Esophagus (tissue), 2 donors: ENCODE results near the gene MROH2A. TPM values are rescaled to one million over a fixed set of nuclear protein-coding genes. Genes with fewer than 3 reads are reported as not detected.

ENCODE experiments used
- H3K27ac ChIP-seq, 2 donors: one replicate each; pipeline ENCODE4 v1.5.1; 2013; ENCODE audit warnings: low read depth in 2 of 2, mild to moderate bottlenecking in 2 of 2, inconsistent platforms in 1 of 2, low read length in 1 of 2, moderate library complexity in 1 of 2
- H3K27me3 ChIP-seq, 2 donors: one replicate each; pipeline ENCODE4 v1.6.1; 2013; ENCODE audit warnings: low read length in 2 of 2, control low read depth in 1 of 2, mild to moderate bottlenecking in 1 of 2; ENCODE audit not compliant: insufficient read depth in 2 of 2, control insufficient read depth in 1 of 2
- H3K36me3 ChIP-seq, 2 donors: one replicate each; pipeline ENCODE4 v1.6.1; 2013; ENCODE audit warnings: low read length in 1 of 2; ENCODE audit not compliant: control insufficient read depth in 2 of 2, insufficient read depth in 2 of 2
- H3K4me1 ChIP-seq, 2 donors: one replicate each; pipeline ENCODE4 v1.6.1; 2013; ENCODE audit warnings: low read length in 1 of 2; ENCODE audit not compliant: control insufficient read depth in 2 of 2, insufficient read depth in 2 of 2
- H3K4me3 ChIP-seq, 2 donors: one replicate each; pipeline ENCODE4 v1.5.1; 2013; ENCODE audit warnings: low read length in 2 of 2, mild to moderate bottlenecking in 2 of 2, low read depth in 1 of 2, moderate library complexity in 1 of 2
- H3K9me3 ChIP-seq, 2 donors: one replicate each; pipeline ENCODE4 v1.6.1; 2013; ENCODE audit warnings: mild to moderate bottlenecking in 2 of 2, low read depth in 1 of 2, low read length in 1 of 2, moderate library complexity in 1 of 2; ENCODE audit not compliant: control insufficient read depth in 2 of 2, insufficient read depth in 1 of 2
- WGBS, 2 donors: extraction: QIAGEN DNeasy Blood & Tissue Kit; methylation state at CpG; one replicate each; pipeline ENCODE4 v1.1.7; 2013; 5-methylcytosine and 5-hydroxymethylcytosine counted together
- polyA plus RNA-seq, 2 donors: library from polyadenylated mRNA; stranded (reverse); fragments of 200-250 nt; gene quantifications; one replicate each; pipeline ENCODE4 v1.2.3, GENCODE V29; 2013
- donor health status: healthy with polysubstance abuse.
- donor health status: Bipolar disorder and iron deficiency.

Gene MROH2A
- polyA plus RNA-seq, 2 donors: 0.22 to 0.99 TPM

DNA sequence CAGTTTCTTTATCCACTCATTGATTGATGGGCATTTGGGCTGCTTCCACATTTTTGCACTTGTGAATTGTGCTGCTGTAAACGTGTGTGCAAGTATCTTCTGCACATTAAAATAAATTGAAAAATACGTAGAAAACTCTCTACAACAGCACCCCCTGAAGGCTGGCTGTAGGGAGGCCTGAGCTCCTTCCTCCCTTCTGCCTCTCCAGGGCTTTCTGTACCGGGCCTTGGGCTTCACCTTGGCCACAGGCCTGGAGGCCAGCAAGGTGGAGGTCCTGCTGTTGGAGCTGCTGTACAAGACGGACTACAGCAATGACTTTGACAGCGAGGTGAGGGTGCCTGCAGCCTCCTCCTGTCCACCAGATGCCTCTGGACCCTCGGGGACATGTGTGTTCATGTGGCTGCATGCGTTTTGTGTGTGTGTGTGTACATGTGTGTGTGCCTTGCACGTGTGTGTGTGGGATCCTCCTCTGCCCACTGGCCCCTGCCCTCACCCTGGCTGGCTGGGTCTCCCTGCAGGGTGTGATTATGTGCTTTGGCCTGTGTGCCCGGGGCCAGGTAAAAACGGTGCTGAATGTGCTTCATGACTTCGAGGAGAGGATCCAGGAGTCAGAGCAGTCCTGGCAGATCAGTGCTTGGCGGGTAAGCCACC is 29.2 kb downstream of the MROH2A start:
- peaks cover 0 to 2% of the 10 kb centered on the region in 2 donors for H3K9me3 ChIP-seq
- H3K27me3 ChIP-seq: no peaks in the 10 kb centered on the region
- no peaks in the 10 kb centered on the region for H3K4me1 ChIP-seq
- WGBS, 2 donors: 70 to 75% methylated on average over 12 of the region's 12 CpGs
- H3K27ac ChIP-seq: no peak overlapping the region
- H3K36me3 ChIP-seq: no peaks in the 10 kb centered on the region
- H3K4me3 ChIP-seq: no peak overlapping the region

DNA sequence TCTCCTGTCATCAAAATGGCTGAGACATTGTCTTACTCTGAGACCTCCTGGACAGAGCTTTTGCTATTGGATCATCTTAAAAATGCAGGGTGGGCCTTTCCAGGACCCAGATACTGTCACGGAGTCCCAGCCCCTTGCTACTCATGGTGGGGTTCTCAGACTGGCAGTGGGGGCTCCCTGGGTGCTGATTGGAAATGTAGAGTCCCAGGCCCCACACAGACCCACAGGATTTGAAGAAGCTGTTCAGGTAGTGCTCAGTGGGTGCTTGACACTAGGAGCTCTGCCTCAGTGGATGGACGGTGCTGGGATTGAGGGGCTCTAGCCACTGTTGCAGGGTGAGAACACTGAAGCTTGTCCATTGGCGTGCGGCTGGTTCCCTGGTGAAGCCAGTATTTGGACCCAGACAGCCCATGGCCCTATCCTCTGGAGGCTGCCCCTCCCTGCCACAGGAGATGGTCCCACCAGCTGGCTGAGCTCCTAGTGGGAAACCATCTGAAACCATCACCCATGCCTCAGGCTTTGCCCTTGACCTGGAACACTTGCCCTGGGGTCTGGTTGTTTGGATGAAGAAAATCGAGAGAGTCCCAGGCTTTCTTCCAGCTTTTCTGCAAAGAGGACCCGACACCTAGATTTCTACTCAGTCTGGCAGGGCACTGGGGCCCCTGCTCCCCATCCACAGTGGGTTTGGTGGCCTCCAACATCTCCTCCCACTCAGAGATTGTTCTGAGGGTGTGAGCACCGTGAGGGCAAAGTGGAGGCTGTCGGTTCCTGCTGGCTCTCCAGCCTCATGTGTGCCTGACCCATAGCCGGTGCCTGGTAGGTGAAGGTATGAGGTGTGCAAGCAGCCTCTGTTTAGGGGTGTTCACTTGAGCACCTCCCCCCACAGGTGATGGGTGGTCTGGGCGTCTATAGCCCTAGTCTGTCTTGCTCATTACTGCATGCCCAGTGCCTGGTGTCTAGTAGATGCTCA is 30.1 kb downstream of the MROH2A start:
- H3K27me3 ChIP-seq: no peaks in the 10 kb centered on the region
- H3K4me1 ChIP-seq: no peaks in the 10 kb centered on the region
- no peak overlapping the region for H3K27ac ChIP-seq
- 77 to 81% methylated on average over 10 of the region's 10 CpGs for WGBS, 2 donors
- no peaks in the 10 kb centered on the region for H3K36me3 ChIP-seq
- no peak overlapping the region for H3K4me3 ChIP-seq
- H3K9me3 ChIP-seq: peaks cover 0 to 2% of the 10 kb centered on the region in 2 donors

GRCh38 chr2:233810385-233810784 is 32.3 kb downstream of the MROH2A start:
- Histone ChIP-seq H3K4me3 (no peak overlapping the region), H3K4me1 (no peaks in the 10 kb centered on the region), H3K36me3 (no peaks in the 10 kb centered on the region), H3K27me3 (no peaks in the 10 kb centered on the region), H3K27ac (no peak overlapping the region), H3K9me3 (peaks cover 0 to 2% of the 10 kb centered on the region in 2 donors)
- 83 to 89% methylated on average over 6 of the region's 6 CpGs for WGBS, 2 donors

DNA sequence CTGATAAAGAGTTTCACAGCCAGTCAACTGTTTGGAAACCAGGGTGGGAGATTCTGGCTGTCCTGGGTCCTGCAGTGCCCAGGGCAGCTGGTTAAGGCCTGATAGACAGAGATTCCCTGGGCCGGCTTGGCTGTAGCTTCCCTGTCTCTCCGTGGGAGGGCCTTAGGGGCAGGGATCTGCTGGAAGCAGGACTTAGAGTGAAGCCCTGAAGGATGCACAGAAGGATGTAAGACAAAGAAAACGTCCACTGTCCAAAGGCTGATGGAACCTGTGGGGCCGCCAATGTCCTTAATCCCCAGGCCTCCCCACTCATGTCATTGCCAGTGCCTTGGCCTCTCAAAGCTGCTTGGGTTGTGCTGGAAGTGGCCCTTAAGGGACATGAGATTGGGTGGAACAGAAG is 33.0 kb downstream of the MROH2A start:
- WGBS, 2 donors: 70 to 86% methylated on average over 4 of the region's 4 CpGs
- H3K4me3 ChIP-seq: no peak overlapping the region
- no peaks in the 10 kb centered on the region for H3K4me1 ChIP-seq
- H3K9me3 ChIP-seq: peaks cover 0 to 2% of the 10 kb centered on the region in 2 donors
- H3K27me3 ChIP-seq: no peaks in the 10 kb centered on the region
- H3K36me3 ChIP-seq: no peaks in the 10 kb centered on the region
- no peak overlapping the region for H3K27ac ChIP-seq

DNA sequence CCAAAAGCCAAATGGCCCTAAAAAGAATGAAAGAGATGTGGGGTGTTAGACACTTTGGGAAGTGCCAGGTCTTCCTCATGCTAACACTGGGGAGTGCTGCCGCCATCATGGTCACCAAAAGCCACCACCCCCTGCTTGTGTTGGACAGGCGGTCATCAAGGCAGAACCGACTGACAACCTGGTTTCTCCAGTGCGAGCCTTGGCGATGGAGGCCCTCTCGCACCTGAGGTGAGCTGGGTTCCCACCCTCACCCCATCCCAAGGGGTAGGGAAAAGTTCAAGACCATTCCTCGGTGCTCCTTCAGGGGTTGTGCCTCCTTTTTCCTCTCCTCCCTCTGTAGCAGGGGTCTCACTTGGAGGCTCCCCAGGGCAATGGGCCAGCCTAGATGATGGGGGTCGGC is 33.6 kb downstream of the MROH2A start:
- peaks cover 0 to 5% of the 10 kb centered on the region in 2 donors for H3K9me3 ChIP-seq
- H3K27ac ChIP-seq: no peak overlapping the region
- 86 to 91% methylated on average over 8 of the region's 8 CpGs for WGBS, 2 donors
- H3K36me3 ChIP-seq: no peaks in the 10 kb centered on the region
- H3K4me3 ChIP-seq: no peak overlapping the region
- H3K4me1 ChIP-seq: no peaks in the 10 kb centered on the region
- H3K27me3 ChIP-seq: no peaks in the 10 kb centered on the region

GRCh38 chr2:233813236-233814055 is 35.3 kb downstream of the MROH2A start:
- H3K27ac ChIP-seq: no peak overlapping the region
- H3K27me3 ChIP-seq: no peaks in the 10 kb centered on the region
- peaks cover 0 to 5% of the 10 kb centered on the region in 2 donors for H3K9me3 ChIP-seq
- H3K4me1 ChIP-seq: peaks cover 0 to 2% of the 10 kb centered on the region in 2 donors
- no peaks in the 10 kb centered on the region for H3K36me3 ChIP-seq
- H3K4me3 ChIP-seq: no peak overlapping the region
- WGBS, 2 donors: 81 to 88% methylated on average over 3 of the region's 3 CpGs

- H3K9me3 ChIP-seq: peaks cover 0 to 5% of the 10 kb centered on the region in 2 donors
- H3K4me3 ChIP-seq: no peak overlapping the region
- no peaks in the 10 kb centered on the region for H3K36me3 ChIP-seq
- peaks cover 0 to 2% of the 10 kb centered on the region in 2 donors for H3K4me1 ChIP-seq
- H3K27me3 ChIP-seq: no peaks in the 10 kb centered on the region
- H3K27ac ChIP-seq: no peak overlapping the region
- WGBS, 2 donors: 62% methylated on average over 2 of the region's 2 CpGs
These were observed 36.1 kb downstream of the MROH2A start for GRCh38 chr2:233814056-233814835.

DNA sequence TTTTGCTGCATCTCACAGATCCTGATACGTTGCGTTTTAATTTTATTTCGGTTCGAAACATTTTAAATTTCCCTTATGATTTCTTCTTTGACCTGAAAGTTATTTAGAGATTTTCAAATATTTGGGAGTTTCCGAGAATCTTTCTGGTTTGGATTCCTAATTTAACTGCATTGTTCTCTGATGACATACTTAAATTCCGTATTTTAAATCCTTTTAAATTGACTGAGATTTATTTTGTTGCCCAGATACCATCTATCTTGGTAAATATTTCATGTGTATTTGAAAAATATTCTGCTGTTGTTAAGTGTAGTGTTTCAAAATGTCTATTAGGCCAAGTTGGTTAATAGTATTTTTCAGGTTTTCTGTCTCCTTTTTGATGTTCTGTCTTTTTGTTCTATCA is 37.7 kb downstream of the MROH2A start:
- WGBS, 2 donors: 76 to 84% methylated on average over 6 of the region's 6 CpGs
- Histone ChIP-seq H3K36me3 (no peaks in the 10 kb centered on the region), H3K9me3 (peaks cover 0 to 5% of the 10 kb centered on the region in 2 donors), H3K27ac (no peak overlapping the region), H3K4me1 (peaks cover 0 to 2% of the 10 kb centered on the region in 2 donors), H3K27me3 (no peaks in the 10 kb centered on the region), H3K4me3 (no peak overlapping the region)

GRCh38 chr2:233816334-233816733 is 38.2 kb downstream of the MROH2A start:
- H3K27ac ChIP-seq: no peak overlapping the region
- WGBS, 2 donors: 55 to 58% methylated on average over 2 of the region's 2 CpGs
- peaks cover 0 to 3% of the 10 kb centered on the region in 2 donors for H3K9me3 ChIP-seq
- H3K36me3 ChIP-seq: no peaks in the 10 kb centered on the region
- no peak overlapping the region for H3K4me3 ChIP-seq
- peaks cover 0 to 2% of the 10 kb centered on the region in 2 donors for H3K4me1 ChIP-seq
- no peaks in the 10 kb centered on the region for H3K27me3 ChIP-seq
